ENCODE results near the gene GABPB1. TPM values are rescaled to one million over a fixed set of nuclear protein-coding genes. Genes with fewer than 3 reads are reported as not detected.

GABPB1 gene
- total and polyA plus RNA-seq, 8 donors = 2.9 to 9.7 (median 4.9) TPM

DNA sequence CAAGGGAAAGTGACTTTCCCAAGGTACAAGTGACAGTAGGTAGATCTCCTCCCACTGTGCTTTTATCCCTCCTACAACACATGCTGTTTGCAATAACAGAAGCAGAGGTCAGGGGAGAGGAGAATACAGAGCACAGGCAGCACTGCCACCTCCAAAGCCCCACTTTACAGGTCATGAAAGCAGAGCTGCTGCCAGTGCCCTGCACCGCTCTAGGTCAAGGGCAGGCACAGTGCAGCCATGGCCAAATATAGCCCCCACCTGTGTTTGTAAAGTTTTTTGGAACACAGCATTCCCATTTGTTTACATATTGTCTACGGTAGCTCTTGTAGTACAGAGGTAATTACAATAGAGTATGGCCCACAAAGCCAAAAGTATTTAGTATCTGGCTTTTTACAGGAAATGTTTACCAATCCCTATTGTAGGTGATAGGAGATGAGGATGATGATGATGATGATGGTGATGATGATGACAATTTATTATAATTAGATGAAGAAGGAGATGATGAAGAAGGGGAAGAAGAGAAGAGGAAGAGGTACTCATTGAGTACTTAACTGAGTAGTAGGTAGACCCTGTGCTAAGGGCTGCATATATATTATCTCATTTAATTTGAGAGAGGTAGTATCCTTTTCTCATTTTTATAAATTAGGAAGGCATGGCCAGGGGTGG is 109.9 kb downstream of the GABPB1 start:
- DNase-seq (no peak), FAIRE-seq (no peak), ATAC-seq (no peak)
- TF ChIP-seq, protein P1, sequence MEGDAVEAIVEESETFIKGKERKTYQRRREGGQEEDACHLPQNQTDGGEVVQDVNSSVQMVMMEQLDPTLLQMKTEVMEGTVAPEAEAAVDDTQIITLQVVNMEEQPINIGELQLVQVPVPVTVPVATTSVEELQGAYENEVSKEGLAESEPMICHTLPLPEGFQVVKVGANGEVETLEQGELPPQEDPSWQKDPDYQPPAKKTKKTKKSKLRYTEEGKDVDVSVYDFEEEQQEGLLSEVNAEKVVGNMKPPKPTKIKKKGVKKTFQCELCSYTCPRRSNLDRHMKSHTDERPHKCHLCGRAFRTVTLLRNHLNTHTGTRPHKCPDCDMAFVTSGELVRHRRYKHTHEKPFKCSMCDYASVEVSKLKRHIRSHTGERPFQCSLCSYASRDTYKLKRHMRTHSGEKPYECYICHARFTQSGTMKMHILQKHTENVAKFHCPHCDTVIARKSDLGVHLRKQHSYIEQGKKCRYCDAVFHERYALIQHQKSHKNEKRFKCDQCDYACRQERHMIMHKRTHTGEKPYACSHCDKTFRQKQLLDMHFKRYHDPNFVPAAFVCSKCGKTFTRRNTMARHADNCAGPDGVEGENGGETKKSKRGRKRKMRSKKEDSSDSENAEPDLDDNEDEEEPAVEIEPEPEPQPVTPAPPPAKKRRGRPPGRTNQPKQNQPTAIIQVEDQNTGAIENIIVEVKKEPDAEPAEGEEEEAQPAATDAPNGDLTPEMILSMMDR (IDR thresholded peaks at IDR 0.05) = no peak
- Histone ChIP-seq H3K9me3 (no peaks in the 10 kb centered on the region), H3K4me1 (no peaks in the 10 kb centered on the region), H3K27me3 (no peaks in the 10 kb centered on the region), H3K4me3 (no peak overlapping the region), H3K36me3 (no peaks in the 10 kb centered on the region), H3K27ac (no peak overlapping the region)
- 59 to 64% methylated on average over 2 of the region's 2 CpGs for WGBS, 2 donors
- intact Hi-C loops (cut with DNase I) = no loop called here

DNA sequence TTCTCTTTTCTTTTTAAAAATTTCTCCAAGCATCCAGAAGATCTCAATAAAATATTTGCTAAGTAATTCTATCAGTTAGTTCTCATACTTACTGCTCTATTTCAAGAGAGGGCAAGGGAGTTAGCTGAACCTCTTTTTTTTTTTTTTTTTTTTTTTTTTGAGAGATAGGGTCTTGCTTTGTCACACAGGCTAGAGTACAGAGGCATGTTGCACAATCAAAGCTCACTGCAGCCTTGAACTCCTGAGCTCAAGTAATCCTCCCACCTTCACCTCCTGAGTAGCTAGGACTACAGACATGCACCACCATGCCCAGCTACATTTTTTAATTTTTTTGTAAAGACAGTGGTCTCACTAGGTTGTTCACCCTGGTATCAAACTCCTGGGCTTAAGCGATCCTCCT is 110.8 kb downstream of the GABPB1 start:
- 98 to 100% methylated on average over 1 of the region's 1 CpG for WGBS, 2 donors
- Histone ChIP-seq H3K36me3 (no peaks in the 10 kb centered on the region), H3K4me1 (no peaks in the 10 kb centered on the region), H3K27ac (no peak overlapping the region), H3K9me3 (no peaks in the 10 kb centered on the region), H3K4me3 (no peak overlapping the region), H3K27me3 (no peaks in the 10 kb centered on the region)
- no peak for DNase-seq
- intact Hi-C loops (cut with DNase I) = no loop called here
- TF ChIP-seq, protein P1 (IDR thresholded peaks at IDR 0.05) = no peak
- FAIRE-seq = no peak
- ATAC-seq = no peak

DNA sequence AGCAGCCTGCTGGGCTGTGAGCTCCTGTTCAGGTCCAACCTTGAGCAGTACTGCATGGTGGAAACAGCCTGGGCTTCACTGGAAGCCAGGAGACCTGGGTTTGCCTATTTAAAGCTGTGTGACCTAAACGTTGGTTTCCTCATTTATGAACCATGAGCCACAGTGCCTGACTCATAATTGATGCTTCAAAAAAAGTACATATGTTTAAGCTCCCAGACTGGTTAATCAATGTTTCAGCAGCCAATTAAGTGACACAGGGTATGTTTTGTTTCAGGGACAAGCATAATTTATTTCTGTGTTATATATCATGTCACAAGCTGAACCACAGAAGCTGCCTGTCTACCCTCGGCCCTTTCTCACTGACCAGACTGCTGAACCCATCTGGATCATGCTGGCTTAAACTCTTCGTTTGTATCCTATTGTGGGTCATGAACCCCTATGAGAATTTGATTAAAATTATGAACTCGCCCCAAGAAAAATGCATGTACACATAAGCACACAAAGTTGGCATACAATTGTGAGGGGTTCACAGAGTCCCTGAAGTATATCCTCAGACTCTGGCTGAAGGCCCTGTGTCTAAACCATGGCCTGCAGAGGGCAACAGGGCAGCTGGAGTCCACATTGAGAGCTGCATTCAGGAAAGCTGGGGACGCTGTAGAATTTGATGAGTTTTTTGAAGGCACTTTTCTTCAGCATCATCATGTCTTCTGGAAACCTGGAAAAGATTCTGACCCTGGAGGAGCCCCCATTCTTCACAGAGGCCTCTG is 113.1 kb downstream of the GABPB1 start:
- TF ChIP-seq, protein P1 (IDR thresholded peaks at IDR 0.05) = no peak
- Histone ChIP-seq H3K27me3 (no peaks in the 10 kb centered on the region), H3K27ac (no peak overlapping the region), H3K9me3 (no peaks in the 10 kb centered on the region), H3K36me3 (no peaks in the 10 kb centered on the region), H3K4me1 (no peaks in the 10 kb centered on the region), H3K4me3 (no peak overlapping the region)
- no peak for ATAC-seq
- intact Hi-C loops (cut with DNase I) = no loop called here
- 63 to 65% methylated on average over 5 of the region's 5 CpGs for WGBS, 2 donors
- no peak for FAIRE-seq
- DNase-seq = no peak

DNA sequence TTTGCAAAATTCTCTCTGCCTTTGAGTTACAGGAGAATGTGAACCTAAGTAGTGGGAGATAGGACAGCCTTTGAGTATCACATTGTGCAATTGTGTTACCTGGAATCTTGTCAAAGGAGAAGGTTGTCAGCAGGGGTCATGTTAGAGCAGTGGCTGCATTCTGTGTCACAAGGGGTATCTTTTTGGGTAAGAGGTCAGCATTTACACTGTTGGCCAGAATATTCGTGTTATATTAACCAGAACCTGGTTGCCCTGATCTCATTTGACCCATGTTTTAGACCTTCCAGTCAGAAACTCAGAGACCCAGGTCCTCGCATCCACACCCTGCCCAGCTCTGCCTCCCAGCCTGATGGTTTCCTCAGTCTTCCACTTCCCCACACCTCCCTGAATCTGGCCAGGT is 116.7 kb downstream of the GABPB1 start:
- H3K9me3 ChIP-seq = no peaks in the 10 kb centered on the region
- no peak overlapping the region for H3K27ac ChIP-seq
- H3K27me3 ChIP-seq = no peaks in the 10 kb centered on the region
- TF ChIP-seq, protein P1 (IDR thresholded peaks at IDR 0.05) = no peak
- WGBS, 2 donors = 70 to 94% methylated on average over 2 of the region's 2 CpGs
- intact Hi-C loops (cut with DNase I) = no loop called here
- no peak for FAIRE-seq
- no peaks in the 10 kb centered on the region for H3K4me1 ChIP-seq
- no peak overlapping the region for H3K4me3 ChIP-seq
- H3K36me3 ChIP-seq = no peaks in the 10 kb centered on the region
- DNase-seq = no peak
- no peak for ATAC-seq

DNA sequence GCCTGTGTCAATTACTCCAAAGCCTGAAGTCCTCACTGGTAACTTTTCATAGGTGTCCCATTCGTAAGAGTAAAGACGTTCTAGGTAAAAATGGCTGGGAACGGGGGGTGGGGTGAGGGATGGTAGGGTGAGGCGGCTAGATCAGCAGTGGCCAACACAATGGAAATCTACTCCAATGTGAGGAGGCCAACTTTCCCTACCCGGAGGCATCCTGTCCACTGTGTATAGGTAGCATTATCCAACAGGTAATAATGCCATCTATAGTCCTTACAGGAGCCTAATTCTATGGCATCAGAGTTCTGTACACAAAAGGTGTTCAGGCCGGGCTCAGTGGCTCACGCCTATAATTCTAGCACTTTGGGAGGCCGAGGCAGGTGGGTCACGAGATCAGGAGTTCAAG is 118.6 kb downstream of the GABPB1 start:
- 88 to 96% methylated on average over 9 of the region's 9 CpGs for WGBS, 2 donors
- H3K4me3 ChIP-seq = no peak overlapping the region
- DNase-seq (no peak), ATAC-seq (no peak), FAIRE-seq (no peak)
- H3K9me3 ChIP-seq = no peaks in the 10 kb centered on the region
- intact Hi-C loops (cut with DNase I) = no loop called here
- H3K36me3 ChIP-seq = no peaks in the 10 kb centered on the region
- TF ChIP-seq, protein P1 (IDR thresholded peaks at IDR 0.05) = no peak
- H3K27me3 ChIP-seq = no peaks in the 10 kb centered on the region
- H3K27ac ChIP-seq = no peak overlapping the region
- H3K4me1 ChIP-seq = no peaks in the 10 kb centered on the region

Measured in pancreas (tissue), 10 donors.